H9 (cell line): ENCODE measurements around the gene ACER1. TPM values are rescaled to one million over a fixed set of nuclear protein-coding genes. Genes with fewer than 3 reads are reported as not detected.

Experiments used
- DNase-seq: peaks from one replicate; pipeline ENCODE4 v3.0.0-alpha.2; 2017
- H2AFZ ChIP-seq: one replicate; pipeline ENCODE4 v1.6.1; 2013; ENCODE audit warnings: mild to moderate bottlenecking, low read length, control low read depth, moderate library complexity
- H2AK5ac ChIP-seq: 2 replicates; pipeline ENCODE4 v1.6.1; 2013; ENCODE audit warnings: low read length, control low read depth, mixed read lengths; ENCODE audit not compliant: insufficient read length
- H2BK120ac ChIP-seq: one replicate; pipeline ENCODE4 v1.6.1; 2013; ENCODE audit warnings: low read depth, mild to moderate bottlenecking, low read length, control low read depth, inconsistent platforms; ENCODE audit not compliant: poor library complexity, severe bottlenecking
- H2BK12ac ChIP-seq: 2 replicates; pipeline ENCODE4 v1.6.1; 2013; ENCODE audit warnings: low read length, control low read depth, mixed read lengths, low read depth; ENCODE audit not compliant: insufficient read length
- H2BK15ac ChIP-seq: 2 replicates; pipeline ENCODE4 v1.6.1; 2013; ENCODE audit warnings: low read depth, low read length, control low read depth
- H2BK20ac ChIP-seq: one replicate; pipeline ENCODE4 v1.6.1; 2013; ENCODE audit warnings: low read depth, mild to moderate bottlenecking, low read length, control low read depth, inconsistent platforms; ENCODE audit not compliant: poor library complexity, severe bottlenecking
- H2BK5ac ChIP-seq: 2 replicates; pipeline ENCODE4 v1.6.1; 2013; ENCODE audit warnings: low read length, control low read depth, mixed read lengths; ENCODE audit not compliant: insufficient read length
- H3K14ac ChIP-seq: 2 replicates; pipeline ENCODE4 v1.6.1; 2013; ENCODE audit warnings: low read length, control low read depth; ENCODE audit not compliant: insufficient read depth
- H3K18ac ChIP-seq: 2 replicates; pipeline ENCODE4 v1.6.1; 2013; ENCODE audit warnings: low read depth, mild to moderate bottlenecking, mixed read lengths, low read length, control low read depth; ENCODE audit not compliant: insufficient read length
- H3K23ac ChIP-seq: 2 replicates; pipeline ENCODE4 v1.6.1; 2013; ENCODE audit warnings: low read length, control low read depth, mixed read lengths, low read depth; ENCODE audit not compliant: insufficient read length
- H3K23me2 ChIP-seq: 2 replicates; pipeline ENCODE4 v1.6.1; 2013; ENCODE audit warnings: low read depth, mild to moderate bottlenecking, mixed read lengths, low read length, control low read depth; ENCODE audit not compliant: insufficient read length, poor library complexity, severe bottlenecking
- H3K27ac ChIP-seq: 2 replicates; pipeline ENCODE4 v1.5.1; 2013; ENCODE audit warnings: low read length, control low read depth, mixed read lengths, low read depth; ENCODE audit not compliant: insufficient read length
- H3K27me3 ChIP-seq: 2 replicates; pipeline ENCODE4 v1.6.1; 2013; ENCODE audit warnings: low read length, control low read depth, inconsistent platforms; ENCODE audit not compliant: insufficient read depth
- H3K4ac ChIP-seq: 2 replicates; pipeline ENCODE4 v1.6.1; 2013; ENCODE audit warnings: low read depth, mild to moderate bottlenecking, control low read depth, inconsistent platforms, low read length, moderate library complexity
- H3K4me1 ChIP-seq: 2 replicates; pipeline ENCODE4 v1.6.1; 2013; ENCODE audit warnings: low read length, control low read depth, inconsistent platforms; ENCODE audit not compliant: insufficient read depth
- H3K4me2 ChIP-seq: 2 replicates; pipeline ENCODE4 v1.6.1; 2013; ENCODE audit warnings: low read length, control low read depth, mixed read lengths; ENCODE audit not compliant: insufficient read length, insufficient read depth
- H3K56ac ChIP-seq: 2 replicates; pipeline ENCODE4 v1.6.1; 2013; ENCODE audit warnings: low read depth, mild to moderate bottlenecking, mixed read lengths, low read length, control low read depth; ENCODE audit not compliant: insufficient read length
- H3K79me1 ChIP-seq: 2 replicates; pipeline ENCODE4 v1.6.1; 2013; ENCODE audit warnings: low read depth, mild to moderate bottlenecking, moderate library complexity, low read length, control low read depth, inconsistent platforms; ENCODE audit not compliant: insufficient read depth, poor library complexity, severe bottlenecking
- H3K79me2 ChIP-seq: 2 replicates; pipeline ENCODE4 v1.6.1; 2013; ENCODE audit warnings: low read length, control low read depth, inconsistent platforms; ENCODE audit not compliant: insufficient read depth
- H3K9ac ChIP-seq: 2 replicates; pipeline ENCODE4 v1.6.1; 2013; ENCODE audit warnings: low read length, control low read depth, mixed read lengths; ENCODE audit not compliant: insufficient read length; ENCODE audit errors: extremely low read depth
- H3K9me3 ChIP-seq: one replicate; pipeline ENCODE4 v1.6.1; 2013; ENCODE audit warnings: low read depth, low read length, inconsistent platforms; ENCODE audit not compliant: control insufficient read depth
- H3T11ph ChIP-seq: one replicate; pipeline ENCODE4 v1.6.1; 2013; ENCODE audit warnings: mild to moderate bottlenecking, low read length, control low read depth, inconsistent platforms
- H4K20me1 ChIP-seq: one replicate; pipeline ENCODE4 v1.6.1; 2013; ENCODE audit not compliant: control insufficient read depth, insufficient read length, insufficient read depth
- H4K5ac ChIP-seq: 2 replicates; pipeline ENCODE4 v1.6.1; 2013; ENCODE audit warnings: low read depth, mild to moderate bottlenecking, mixed read lengths, low read length, control low read depth; ENCODE audit not compliant: insufficient read length
- H4K8ac ChIP-seq: replicated peaks from 2 replicates; pipeline ENCODE4 v1.6.1; 2013; ENCODE audit warnings: low read length, control low read depth, mixed read lengths, low read depth; ENCODE audit not compliant: insufficient read length
- H4K91ac ChIP-seq: 2 replicates; pipeline ENCODE4 v1.6.1; 2013; ENCODE audit warnings: low read depth, mild to moderate bottlenecking, moderate library complexity, mixed read lengths, low read length, control low read depth; ENCODE audit not compliant: insufficient read length
- H3K27ac Mint-ChIP-seq, 3 experiments: 2 replicates in 2 of 3; 3 replicates in 1 of 3; pipeline ENCODE4 v1.8.0; 2020 to 2021; ENCODE audit warnings: mixed read lengths in 3 of 3, mild to moderate bottlenecking in 1 of 3, moderate library complexity in 1 of 3
- H3K27me3 Mint-ChIP-seq: 2 replicates; pipeline ENCODE4 v1.8.0; 2021; ENCODE audit warnings: low read depth, mild to moderate bottlenecking, moderate library complexity, mixed read lengths
- H3K36me3 Mint-ChIP-seq, 3 experiments: 2 replicates in 2 of 3; 3 replicates in 1 of 3; pipeline ENCODE4 v1.8.0; 2020 to 2021; ENCODE audit warnings: low read depth in 3 of 3, mixed read lengths in 3 of 3; ENCODE audit not compliant: insufficient read depth in 1 of 3
- H3K4me1 Mint-ChIP-seq, 2 experiments: 2 replicates each; pipeline ENCODE4 v1.8.0; 2020; ENCODE audit warnings: mixed read lengths in 2 of 2
- H3K4me3 Mint-ChIP-seq, 2 experiments: 2 replicates in 1 of 2; 3 replicates in 1 of 2; pipeline ENCODE4 v1.8.0; 2020 to 2021; ENCODE audit warnings: mild to moderate bottlenecking in 2 of 2, mixed read lengths in 2 of 2, moderate library complexity in 1 of 2
- H3K9me3 Mint-ChIP-seq, 2 experiments: 2 replicates in 1 of 2; 3 replicates in 1 of 2; pipeline ENCODE4 v1.8.0; 2020; ENCODE audit warnings: mild to moderate bottlenecking in 2 of 2, mixed read lengths in 2 of 2, moderate library complexity in 1 of 2
- CTCF ChIP-seq: fragments of 200-600 bp; sonication (generic); conservative IDR thresholded peaks from 3 replicates; pipeline ENCODE4 v1.8.0; 2021; ENCODE audit warnings: antibody characterized with exemption, mild to moderate bottlenecking
- whole genome bisulfite sequencing: extraction: QIAGEN DNeasy Blood & Tissue Kit; methylation state at CpG from one replicate; pipeline ENCODE4 v1.1.7; 2013; ENCODE audit warnings: missing lambda C conversion rate, low lambda C conversion rate, mixed read lengths; ENCODE audit not compliant: insufficient read length; ENCODE audit errors: extremely low coverage; 5-methylcytosine and 5-hydroxymethylcytosine counted together
- total RNA-seq: library from RNA; stranded (reverse); gene quantifications from 2 replicates; pipeline ENCODE4 v1.2.1, GENCODE V29; 2021

Gene ACER1
- total RNA-seq, 1 experiment from 2014 or later, result not detected

GRCh38 chr19:6325614-6326013, 7.8 kb downstream of the ACER1 start:
- Histone ChIP-seq H4K8ac (no peak overlapping the region), H3K4me1 (no peaks in the 10 kb centered on the region), H3K14ac (no peak overlapping the region), H2BK5ac (no peak overlapping the region), H3T11ph (no peak overlapping the region), H2AK5ac (no peak overlapping the region), H4K5ac (no peak overlapping the region), H2BK20ac (no peak overlapping the region), H3K27ac (no peak overlapping the region), H3K9ac (no peak overlapping the region), H3K18ac (no peak overlapping the region), H3K23ac (no peak overlapping the region), H3K9me3 (no peaks in the 10 kb centered on the region), H2BK12ac (no peak overlapping the region), H2BK120ac (no peak overlapping the region), H3K23me2 (no peaks in the 10 kb centered on the region), H2BK15ac (no peak overlapping the region), H3K4me2 (no peak overlapping the region), H3K4ac (no peak overlapping the region), H3K79me2 (no peaks in the 10 kb centered on the region), H4K91ac (no peak overlapping the region), H3K56ac (no peak overlapping the region), H2AFZ (no peak overlapping the region), H3K79me1 (no peaks in the 10 kb centered on the region), H3K27me3 (no peaks in the 10 kb centered on the region), H4K20me1 (no peaks in the 10 kb centered on the region)
- peaks cover 23% of the 10 kb centered on the region for H3K27me3 Mint-ChIP-seq
- no peak for DNase-seq
- peaks cover 0 to 5% (median 0%) of the 10 kb centered on the region in 3 experiments; a peak in 2 of 7 replicates for H3K36me3 Mint-ChIP-seq
- TF ChIP-seq CTCF, result no peak
- H3K4me1 Mint-ChIP-seq, result no peaks in the 10 kb centered on the region
- H3K9me3 Mint-ChIP-seq, result peaks cover 7 to 58% of the 10 kb centered on the region in 2 experiments
- no peak overlapping the region for H3K27ac Mint-ChIP-seq
- no CpG with 5 or more reads among the region's 4 CpGs for WGBS
- no peak overlapping the region for H3K4me3 Mint-ChIP-seq
